Thoracic aorta (tissue), 2 donors: ENCODE results near the gene CARD8. TPM values are rescaled to one million over a fixed set of nuclear protein-coding genes. Genes with fewer than 3 reads are reported as not detected.

Source experiments
- ATAC-seq: fragments of 150-250 bp; one replicate; pipeline ENCODE4 v1.8.0; 2017; ENCODE audit warnings: low read depth; ENCODE audit not compliant: insufficient number of reproducible peaks, low FRiP score
- DNase-seq: peaks from one replicate; pipeline ENCODE4 v3.0.0-alpha.2; 2020; ENCODE audit warnings: low spot score
- H3K27ac ChIP-seq, 2 donors: fragments of 200-600 bp; sonication (generic); 1 replicate in 1 of 2; 2 replicates in 1 of 2; pipeline ENCODE4 v1.5.1; 2016; ENCODE audit warnings: mild to moderate bottlenecking in 2 of 2, moderate library complexity in 2 of 2
- H3K27me3 ChIP-seq: fragments of 200-600 bp; sonication (generic); replicated peaks from 2 replicates; pipeline ENCODE4 v1.6.0; 2016; ENCODE audit warnings: mild to moderate bottlenecking; ENCODE audit not compliant: insufficient read depth
- H3K36me3 ChIP-seq: fragments of 200-600 bp; sonication (generic); one replicate; pipeline ENCODE4 v1.5.1; 2016
- H3K4me1 ChIP-seq, 2 donors: fragments of 200-600 bp; sonication (generic); 1 replicate in 1 of 2; 2 replicates in 1 of 2; pipeline versions ENCODE4 v1.5.1 to v1.6.0; 2016; ENCODE audit warnings: low read depth in 2 of 2, mild to moderate bottlenecking in 1 of 2; ENCODE audit not compliant: control insufficient read depth in 1 of 2
- H3K4me3 ChIP-seq: fragments of 200-600 bp; sonication (generic); 2 replicates; pipeline ENCODE4 v1.5.1; 2016; ENCODE audit warnings: mild to moderate bottlenecking
- H3K9me3 ChIP-seq: fragments of 200-600 bp; sonication (generic); 2 replicates; pipeline ENCODE4 v1.5.1; 2016
- total RNA-seq, 2 donors: library from RNA; depleted of rRNA; stranded (reverse); fragments of >200 nt; gene quantifications; one replicate each; pipeline versions ENCODE4 v1.1.0 to v1.2.3, GENCODE V29; 2016
- TF ChIP-seq, protein P1 (sequence below): fragments of 200-600 bp; sonication (generic); IDR thresholded peaks from one replicate; pipeline ENCODE4 v1.5.1; 2019; ENCODE audit warnings: antibody characterized with exemption

Gene CARD8
- total RNA-seq, 2 donors from 2014 or later = 40.8 to 50.9 TPM

DNA sequence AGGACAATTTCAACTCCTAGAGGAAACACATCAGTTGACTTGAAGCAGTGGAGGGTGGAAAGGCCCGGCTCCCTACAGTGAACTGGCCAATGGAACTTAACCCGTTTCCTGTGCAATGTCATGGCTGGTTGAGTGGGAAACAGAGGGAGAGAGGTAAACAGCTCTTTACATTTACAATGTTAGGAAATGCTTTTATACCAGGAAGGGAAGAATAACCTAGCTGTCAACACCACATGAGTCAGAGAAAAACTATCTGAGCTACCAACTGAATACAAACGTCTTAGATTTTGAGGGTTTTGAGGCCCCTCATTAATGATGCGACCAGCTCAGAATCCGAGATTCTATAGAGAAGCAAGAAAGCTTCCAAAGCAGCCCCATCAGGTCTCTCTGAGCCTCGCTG lies 36.7 kb downstream of the CARD8 start:
- no peak overlapping the region for H3K4me3 ChIP-seq
- no peaks in the 10 kb centered on the region for H3K4me1 ChIP-seq
- TF ChIP-seq, protein P1, sequence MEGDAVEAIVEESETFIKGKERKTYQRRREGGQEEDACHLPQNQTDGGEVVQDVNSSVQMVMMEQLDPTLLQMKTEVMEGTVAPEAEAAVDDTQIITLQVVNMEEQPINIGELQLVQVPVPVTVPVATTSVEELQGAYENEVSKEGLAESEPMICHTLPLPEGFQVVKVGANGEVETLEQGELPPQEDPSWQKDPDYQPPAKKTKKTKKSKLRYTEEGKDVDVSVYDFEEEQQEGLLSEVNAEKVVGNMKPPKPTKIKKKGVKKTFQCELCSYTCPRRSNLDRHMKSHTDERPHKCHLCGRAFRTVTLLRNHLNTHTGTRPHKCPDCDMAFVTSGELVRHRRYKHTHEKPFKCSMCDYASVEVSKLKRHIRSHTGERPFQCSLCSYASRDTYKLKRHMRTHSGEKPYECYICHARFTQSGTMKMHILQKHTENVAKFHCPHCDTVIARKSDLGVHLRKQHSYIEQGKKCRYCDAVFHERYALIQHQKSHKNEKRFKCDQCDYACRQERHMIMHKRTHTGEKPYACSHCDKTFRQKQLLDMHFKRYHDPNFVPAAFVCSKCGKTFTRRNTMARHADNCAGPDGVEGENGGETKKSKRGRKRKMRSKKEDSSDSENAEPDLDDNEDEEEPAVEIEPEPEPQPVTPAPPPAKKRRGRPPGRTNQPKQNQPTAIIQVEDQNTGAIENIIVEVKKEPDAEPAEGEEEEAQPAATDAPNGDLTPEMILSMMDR = no peak
- DNase-seq (no peak), ATAC-seq (no peak)
- peaks cover 17% of the 10 kb centered on the region for H3K36me3 ChIP-seq
- H3K9me3 ChIP-seq = no peaks in the 10 kb centered on the region
- H3K27me3 ChIP-seq = no peaks in the 10 kb centered on the region
- no peak overlapping the region for H3K27ac ChIP-seq

DNA sequence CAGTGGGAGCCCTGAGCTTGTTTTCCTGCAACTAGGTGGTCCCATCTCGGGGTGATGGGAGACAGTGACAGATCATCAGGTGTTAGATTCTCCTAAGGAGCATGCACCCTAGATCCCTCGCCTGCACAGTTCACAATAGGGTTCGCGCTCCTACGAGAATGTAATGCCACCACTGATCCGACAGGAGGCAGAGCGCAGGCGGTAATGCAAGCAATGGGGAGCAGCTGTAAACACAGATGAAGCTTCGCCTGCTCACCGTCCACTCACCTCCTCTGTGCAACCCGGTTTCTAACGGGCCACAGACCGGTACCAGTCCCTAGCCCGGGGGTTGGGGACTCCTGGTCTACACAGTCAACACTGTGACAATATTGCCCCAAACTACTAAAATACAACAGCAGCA lies 38.8 kb downstream of the CARD8 start:
- H3K4me1 ChIP-seq = no peaks in the 10 kb centered on the region
- peaks cover 17% of the 10 kb centered on the region for H3K36me3 ChIP-seq
- TF ChIP-seq, protein P1 = no peak
- no peak overlapping the region for H3K4me3 ChIP-seq
- H3K27ac ChIP-seq = no peak overlapping the region
- H3K9me3 ChIP-seq = no peaks in the 10 kb centered on the region
- DNase-seq = no peak
- ATAC-seq = no peak
- H3K27me3 ChIP-seq = no peaks in the 10 kb centered on the region

DNA sequence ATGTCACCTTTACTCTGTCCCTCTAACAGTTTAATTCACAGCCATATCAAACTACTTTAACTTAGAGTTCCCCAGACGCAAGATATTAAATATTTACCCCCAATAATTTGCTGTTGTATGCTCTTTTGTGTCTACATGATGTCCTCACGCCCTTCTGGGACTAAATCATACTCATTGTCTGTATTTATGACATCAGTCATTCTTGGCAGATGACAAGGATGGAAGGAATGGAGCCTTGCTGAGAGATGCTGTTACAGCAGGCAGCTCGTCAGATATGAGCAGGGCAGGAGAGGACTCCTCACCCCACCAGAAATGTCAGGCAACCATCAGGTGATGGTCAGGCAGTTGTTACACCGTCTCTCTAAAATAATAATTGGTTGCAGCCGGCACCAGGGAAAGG lies 41.8 kb downstream of the CARD8 start:
- DNase-seq = no peak
- Histone ChIP-seq H3K27ac (no peak overlapping the region), H3K36me3 (peaks cover 17% of the 10 kb centered on the region), H3K4me3 (no peak overlapping the region), H3K4me1 (no peaks in the 10 kb centered on the region), H3K9me3 (no peaks in the 10 kb centered on the region), H3K27me3 (no peaks in the 10 kb centered on the region)
- ATAC-seq = no peak
- TF ChIP-seq, protein P1 = no peak

DNA sequence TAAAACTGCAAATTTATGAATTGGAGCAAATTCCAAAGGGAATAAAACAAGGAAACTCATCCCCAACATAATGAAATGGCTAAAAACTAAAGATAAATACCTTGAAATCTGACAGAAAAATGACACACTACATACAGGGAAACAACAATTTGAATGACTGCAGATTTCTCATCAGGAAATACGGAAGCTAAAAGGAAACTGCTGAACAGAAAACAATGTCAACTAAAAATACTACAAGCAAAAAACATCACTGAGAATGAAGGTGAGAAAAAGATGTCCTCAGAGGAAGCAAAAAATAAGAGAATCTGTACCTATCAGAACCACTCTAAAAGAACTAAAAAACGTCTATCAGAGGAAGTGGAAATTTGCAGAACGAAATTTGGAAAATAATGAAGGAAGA lies 45.7 kb downstream of the CARD8 start:
- Histone ChIP-seq H3K36me3 (peaks cover 3% of the 10 kb centered on the region), H3K4me1 (peaks cover 2 to 6% of the 10 kb centered on the region in 2 donors), H3K4me3 (no peak overlapping the region), H3K27me3 (no peaks in the 10 kb centered on the region), H3K9me3 (no peaks in the 10 kb centered on the region), H3K27ac (no peak overlapping the region)
- no peak for DNase-seq
- ATAC-seq = no peak
- TF ChIP-seq, protein P1 = no peak

GRCh38 chr19:48206397-48207093 lies 49.2 kb downstream of the CARD8 start:
- H3K4me3 ChIP-seq = no peak overlapping the region
- H3K4me1 ChIP-seq = peaks cover 8 to 12% of the 10 kb centered on the region in 2 donors
- DNase-seq (no peak), ATAC-seq (no peak)
- H3K27ac ChIP-seq = no peak overlapping the region
- H3K27me3 ChIP-seq = no peaks in the 10 kb centered on the region
- H3K36me3 ChIP-seq = no peaks in the 10 kb centered on the region
- H3K9me3 ChIP-seq = no peaks in the 10 kb centered on the region
- TF ChIP-seq, protein P1 = no peak
